Activated T-helper 1 cell treated with Interleukin-2 at 50 U/mL for 16 hours (primary cell): ENCODE results near the gene CDK14.

Experiments used
- DNase-seq: peaks from one replicate; pipeline ENCODE4 v3.0.0-alpha.2; 2020; ENCODE audit warnings: low read depth

Gene CDK14

DNA sequence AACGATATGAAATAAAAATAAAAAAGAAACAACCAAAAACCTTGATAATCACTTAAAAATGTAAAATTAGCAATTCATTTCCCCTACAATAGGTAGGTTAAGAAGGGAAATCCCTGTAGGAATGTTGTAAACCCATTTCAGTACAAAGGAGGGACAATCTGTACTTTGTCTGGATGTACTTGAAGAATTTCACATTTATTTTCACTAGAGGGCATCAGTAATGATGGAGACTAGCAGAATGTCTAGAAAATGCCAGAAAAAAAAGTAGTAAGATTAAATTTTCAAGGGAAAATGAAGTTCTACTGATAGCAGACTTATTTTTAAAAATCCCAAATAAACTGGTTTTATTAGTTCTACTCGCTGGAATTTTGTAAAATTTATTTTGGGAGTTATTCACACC, 459.1 kb downstream of the CDK14 start:
- no peak for DNase-seq

- DNase-seq = no peak
Observed at GRCh38 chr7:91062713-91063112, 466.6 kb downstream of the CDK14 start.

DNA sequence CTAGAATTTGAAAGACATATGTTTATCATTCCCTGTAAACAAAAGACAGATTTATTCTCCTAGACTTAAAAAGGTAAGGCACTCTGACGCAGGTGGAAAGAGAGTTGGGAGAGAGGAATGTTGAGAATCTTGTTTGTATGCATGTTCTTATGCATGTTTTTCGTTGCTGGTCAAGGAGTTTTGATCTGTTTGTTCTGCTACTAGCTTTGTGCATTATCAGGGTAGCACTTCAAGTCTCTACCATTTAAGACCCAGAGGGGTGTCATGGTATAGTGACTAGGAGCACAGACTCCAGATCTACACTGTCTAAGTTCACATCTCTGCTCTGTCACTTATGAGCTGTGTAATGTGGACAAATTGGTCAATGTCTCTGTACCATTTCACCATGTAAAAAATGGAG, 467.9 kb downstream of the CDK14 start:
- DNase-seq = no peak

DNA sequence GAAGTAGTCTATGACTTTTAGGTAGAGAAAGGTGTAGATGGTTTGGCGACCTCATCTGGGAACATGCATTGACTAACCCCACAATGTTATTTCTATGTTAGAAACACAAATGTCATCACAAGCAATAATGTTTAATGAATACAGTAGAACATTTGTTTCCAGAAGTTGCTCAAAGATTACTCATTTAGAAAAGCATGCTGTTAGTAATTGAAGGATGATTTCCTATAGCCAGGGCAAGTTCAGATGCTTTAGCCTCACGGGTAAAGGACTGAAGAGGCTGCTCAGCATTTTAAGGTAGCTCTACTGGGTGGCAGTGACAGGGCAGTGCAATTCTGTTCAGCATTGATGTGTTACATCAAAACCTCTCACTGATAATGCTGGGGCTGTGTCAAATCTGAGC, 468.8 kb downstream of the CDK14 start:
- no peak for DNase-seq

- DNase-seq = no peak
Observed at GRCh38 chr7:91066627-91067026, 470.5 kb downstream of the CDK14 start.

- DNase-seq = no peak
Observed at GRCh38 chr7:91067242-91067641, 471.1 kb downstream of the CDK14 start.

DNA sequence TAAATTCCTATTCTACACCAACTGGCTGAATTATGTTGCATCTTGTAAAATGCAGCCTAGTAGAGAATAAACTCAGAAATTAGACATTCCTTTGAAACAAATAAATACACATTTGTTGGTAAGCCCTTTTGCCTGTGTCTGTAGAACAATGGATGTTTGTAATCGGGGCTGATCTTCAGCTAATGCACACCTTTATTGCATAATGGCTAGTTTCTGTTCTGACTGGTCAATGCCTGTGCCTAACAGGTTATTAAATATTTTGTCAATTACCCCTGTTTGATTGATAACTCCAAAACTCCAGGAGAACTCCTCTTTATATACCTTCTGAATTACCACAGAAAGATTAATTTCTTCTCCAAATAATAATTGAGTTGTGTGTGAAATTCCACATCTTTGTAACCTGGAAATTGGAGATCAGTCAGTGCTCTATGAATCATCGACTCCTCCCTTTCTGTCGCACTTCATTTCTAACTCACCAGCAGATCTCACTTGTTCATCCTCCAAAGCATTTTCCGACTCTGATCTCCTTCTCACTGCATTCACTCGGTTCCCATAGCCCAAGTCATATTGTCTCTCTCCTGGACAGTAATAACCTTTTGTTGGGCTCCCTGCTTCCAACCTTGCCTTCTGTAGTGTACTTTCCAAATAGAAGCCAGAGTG, 472.1 kb downstream of the CDK14 start:
- no peak for DNase-seq

- DNase-seq = no peak
Observed at GRCh38 chr7:91069146-91069545, 473.0 kb downstream of the CDK14 start.

DNA sequence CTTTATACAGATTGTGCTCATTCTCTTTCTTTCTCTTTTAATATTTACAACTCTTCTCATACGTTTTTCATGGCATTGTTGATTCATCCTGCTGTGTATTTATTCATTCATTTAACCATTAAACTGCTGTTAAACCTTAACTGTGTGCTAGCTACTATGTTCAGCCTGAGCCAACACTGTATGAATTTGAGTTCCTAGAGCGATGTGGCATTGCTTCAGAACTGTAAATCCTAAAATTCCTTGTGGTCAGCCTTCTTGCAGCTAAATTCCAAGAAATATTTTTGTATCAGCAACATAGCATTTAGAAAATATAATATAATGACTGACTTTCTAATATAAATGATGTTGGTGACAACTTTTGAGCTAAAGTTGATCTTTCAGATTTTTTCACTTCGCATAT, 483.4 kb downstream of the CDK14 start:
- DNase-seq = no peak

- no peak for DNase-seq
Observed at GRCh38 chr7:91080351-91080750, 484.2 kb downstream of the CDK14 start.

DNA sequence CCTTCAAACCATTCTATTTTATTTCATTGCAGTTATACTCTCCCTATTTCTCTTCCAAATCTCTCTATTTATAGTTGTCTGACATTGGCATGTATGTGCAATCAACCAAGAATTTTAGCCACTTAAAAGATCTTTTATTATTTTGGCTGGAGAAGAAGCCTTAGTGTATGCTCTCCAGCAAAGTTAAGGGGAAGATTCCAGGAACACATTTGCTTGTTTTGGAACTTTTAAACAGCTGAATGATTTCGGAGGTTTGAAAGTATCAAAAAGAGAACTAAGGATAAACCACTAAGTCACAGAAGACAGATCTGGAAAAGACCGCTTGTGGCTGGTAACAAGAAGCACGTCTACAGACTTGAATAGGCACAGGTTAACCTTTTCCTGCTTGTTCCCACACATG, 485.9 kb downstream of the CDK14 start:
- no peak for DNase-seq

GRCh38 chr7:91082852-91083495, 486.9 kb downstream of the CDK14 start:
- no peak for DNase-seq

- no peak for DNase-seq
Observed at GRCh38 chr7:91083855-91084644, 487.9 kb downstream of the CDK14 start.

DNA sequence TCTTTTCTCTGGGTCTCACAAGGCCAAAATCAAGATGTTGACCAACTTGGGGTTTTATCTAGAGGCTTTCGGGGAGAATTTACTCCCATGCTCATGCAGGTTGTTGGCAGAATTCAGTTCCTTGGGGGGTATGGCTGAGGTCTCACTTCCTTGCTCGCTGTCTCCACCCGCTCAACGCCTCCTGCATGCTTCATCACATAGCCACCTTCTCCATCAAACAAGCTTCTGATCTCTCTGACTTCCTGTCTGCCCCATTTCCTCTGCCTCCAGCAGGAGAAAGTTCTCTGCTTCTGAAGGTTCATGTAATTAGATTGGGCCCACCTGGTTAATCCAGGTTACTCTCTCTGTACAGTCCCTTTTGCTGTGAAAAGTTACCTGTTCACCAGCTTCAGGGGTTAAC, 489.1 kb downstream of the CDK14 start:
- no peak for DNase-seq

GRCh38 chr7:91086200-91086599, 490.1 kb downstream of the CDK14 start:
- no peak for DNase-seq

GRCh38 chr7:91088156-91088555, 492.0 kb downstream of the CDK14 start:
- no peak for DNase-seq

DNA sequence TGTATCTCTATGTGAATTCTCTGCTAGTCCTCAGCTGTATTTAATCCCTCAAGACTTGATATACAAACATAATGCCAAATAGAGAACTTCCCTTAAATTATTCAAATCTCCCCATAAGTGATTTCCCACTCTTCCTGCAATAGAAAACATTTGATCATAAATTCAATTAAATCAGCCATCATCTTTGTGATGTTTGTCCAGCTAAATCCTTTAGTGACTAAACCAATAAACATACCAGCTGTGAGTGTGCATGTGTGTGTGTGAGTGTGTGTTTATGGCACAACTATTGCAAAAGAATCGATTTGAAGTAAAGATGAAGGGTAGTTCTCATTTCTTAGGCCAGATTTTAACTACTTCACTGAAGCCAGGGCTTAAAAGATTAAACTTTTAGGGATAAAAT, 492.6 kb downstream of the CDK14 start:
- no peak for DNase-seq

GRCh38 chr7:91089382-91089963, 493.4 kb downstream of the CDK14 start:
- no peak for DNase-seq

GRCh38 chr7:91090684-91091083, 494.6 kb downstream of the CDK14 start:
- no peak for DNase-seq

GRCh38 chr7:91091631-91092030, 495.5 kb downstream of the CDK14 start:
- no peak for DNase-seq

GRCh38 chr7:91093181-91093580, 497.1 kb downstream of the CDK14 start:
- no peak for DNase-seq

DNA sequence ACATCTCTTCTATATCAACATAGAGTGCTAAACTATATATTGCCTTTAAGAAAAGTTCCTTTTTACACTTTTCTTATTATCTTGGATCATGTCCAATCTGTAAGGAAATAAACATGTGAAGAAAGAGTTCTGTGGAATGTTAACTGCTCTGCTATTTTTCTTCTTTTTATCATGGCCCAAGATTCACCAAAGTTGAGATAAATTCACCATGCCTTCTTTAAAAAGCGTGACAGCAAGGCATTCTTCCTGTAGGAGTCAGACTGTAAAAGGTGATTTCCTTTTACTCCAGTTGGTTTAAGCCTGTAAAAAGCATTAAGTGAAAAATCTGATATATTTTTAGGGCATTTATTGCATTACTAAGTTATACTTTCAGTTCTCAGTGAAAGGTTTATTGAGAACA, 502.4 kb downstream of the CDK14 start:
- no peak for DNase-seq

- no peak for DNase-seq
Observed at GRCh38 chr7:91103363-91103762, 507.2 kb downstream of the CDK14 start.
